NCI-H2227 (cell line): Measurements from ENCODE around the gene RTKN.
"Not testable (repeated sequence)": the region's sequence is repeated elsewhere in the genome, so short reads cannot be mapped to it uniquely, and the experiment has no call there.

ENCODE experiments used
- DNase-seq: peaks from one replicate; lab custom pipeline; 2025; ENCODE audit not compliant: unreplicated experiment; lab: John Stamatoyannopoulos, UW

Gene RTKN

GRCh38 chr2:74461187-74462053 lies 19.7 kb upstream of the RTKN start:
- DNase-seq = no peak

- not testable (repeated sequence) for DNase-seq
These were observed 18.4 kb upstream of the RTKN start for GRCh38 chr2:74460187-74460586.

- DNase-seq = not testable (repeated sequence)
These were observed 17.9 kb upstream of the RTKN start for GRCh38 chr2:74459503-74460118.

GRCh38 chr2:74458938-74459363 lies 17.2 kb upstream of the RTKN start:
- DNase-seq = peak; percentile 43

- DNase-seq = peak; percentile 99
These were observed 16.6 kb upstream of the RTKN start, which contains the start of gene WBP1 for GRCh38 chr2:74458132-74458937. TSS of gene WBP1 (plus strand) at chr2:74458438. CDS start at chr2:74458603, 165 bp downstream.

- peak; percentile 89 for DNase-seq
These were observed 15.9 kb upstream of the RTKN start for GRCh38 chr2:74457549-74458131.

- no peak for DNase-seq
These were observed 15.4 kb upstream of the RTKN start for GRCh38 chr2:74457129-74457548.

- DNase-seq = peak; percentile 98
These were observed 13.1 kb upstream of the RTKN start, which contains the start of gene INO80B for GRCh38 chr2:74454654-74455511. TSS of gene INO80B (plus strand) at chr2:74455087. CDS start at chr2:74455117, 30 bp downstream.

- DNase-seq = no peak
These were observed 8.9 kb upstream of the RTKN start for GRCh38 chr2:74450570-74451190.

- DNase-seq = no peak
These were observed 7.0 kb upstream of the RTKN start for GRCh38 chr2:74448771-74449170.

- no peak for DNase-seq
These were observed 5.7 kb upstream of the RTKN start for GRCh38 chr2:74447230-74447999.

- DNase-seq = no peak
These were observed 3.0 kb upstream of the RTKN start for GRCh38 chr2:74444498-74445318.

GRCh38 chr2:74442483-74443297 lies 953 bp upstream of the RTKN start:
- not testable (repeated sequence) for DNase-seq

- no peak for DNase-seq
These were observed 507 bp downstream of the RTKN start for GRCh38 chr2:74441170-74441689.

- DNase-seq = peak; percentile 90
These were observed 1.2 kb downstream of the RTKN start for GRCh38 chr2:74440378-74441169.

GRCh38 chr2:74439803-74440377 lies 1.8 kb downstream of the RTKN start:
- peak; percentile 53 for DNase-seq
